PC-3 (cell line): ENCODE measurements around the gene ISY1. TPM values are rescaled to one million over a fixed set of nuclear protein-coding genes. Genes with fewer than 3 reads are reported as not detected.
"Not testable (repeated sequence)": the region's sequence is repeated elsewhere in the genome, so short reads cannot be mapped to it uniquely, and the experiment has no call there.

ENCODE experiments used
- ATAC-seq: fragments of 200-7000 bp; cut with Tn5 transposase; 2 replicates; pipeline ENCODE4 v1.9.1; 2020; ENCODE audit warnings: mild to moderate bottlenecking, moderate library complexity
- BruUV-seq: library from RNA; stranded (reverse); fragments of 400-500 nt; replicated peaks from 2 replicates; lab custom pipeline; 2021; lab: Mats Ljungman, UMichigan
- CTCF ChIA-PET: fragments of 300-600 bp; sonication (Branson Sonifier 250); formaldehyde crosslinking; loops from one replicate; lab custom pipeline; 2022; ENCODE audit warnings: antibody characterized with exemption; lab: Charles Lee
- POLR2A ChIA-PET: fragments of 300-600 bp; sonication (Branson Sonifier 250); formaldehyde crosslinking; loops from one replicate; lab custom pipeline; 2022; ENCODE audit warnings: antibody characterized with exemption; ENCODE audit not compliant: unreplicated experiment; lab: Charles Lee
- DNase-seq: peaks from one replicate; pipeline ENCODE4 v3.0.0-alpha.2; 2015
- H2AFZ ChIP-seq: fragments of 300-600 bp; sonication (generic); 2 replicates; pipeline ENCODE4 v1.6.0; 2016; ENCODE audit warnings: antibody characterized with exemption, low read length
- H3F3A ChIP-seq: fragments of 300-600 bp; sonication (generic); one replicate; pipeline ENCODE4 v1.6.0; 2017; ENCODE audit warnings: antibody characterized with exemption, low read length, control low read depth, mild to moderate bottlenecking; ENCODE audit not compliant: unreplicated experiment
- H3K27ac ChIP-seq: fragments of 300-600 bp; sonication (generic); 2 replicates; pipeline ENCODE4 v1.5.1; 2016; ENCODE audit warnings: mild to moderate bottlenecking, low read length
- H3K27me3 ChIP-seq: fragments of 300-600 bp; sonication (generic); 2 replicates; pipeline ENCODE4 v1.6.1; 2016; ENCODE audit warnings: low read length, mixed read lengths
- H3K36me3 ChIP-seq: fragments of 300-600 bp; sonication (generic); 2 replicates; pipeline ENCODE4 v1.6.1; 2016; ENCODE audit warnings: low read depth, mixed run types, low read length, mixed read lengths
- H3K4me1 ChIP-seq: fragments of 300-600 bp; sonication (generic); 2 replicates; pipeline ENCODE4 v1.5.1; 2016; ENCODE audit warnings: low read length; ENCODE audit not compliant: insufficient read depth
- H3K4me2 ChIP-seq: fragments of 300-600 bp; sonication (generic); 2 replicates; pipeline ENCODE4 v1.6.0; 2016; ENCODE audit warnings: low read length
- H3K4me3 ChIP-seq: fragments of 300-600 bp; sonication (generic); 2 replicates; pipeline ENCODE4 v1.5.1; 2016; ENCODE audit warnings: mild to moderate bottlenecking, low read length, mixed read lengths
- H3K79me2 ChIP-seq: fragments of 300-600 bp; sonication (generic); 2 replicates; pipeline ENCODE4 v1.6.1; 2017; ENCODE audit warnings: low read length, mixed read lengths
- H3K9ac ChIP-seq: fragments of 300-600 bp; sonication (generic); 2 replicates; pipeline ENCODE4 v1.6.0; 2016; ENCODE audit warnings: mild to moderate bottlenecking, low read length
- H3K9me2 ChIP-seq: fragments of 300-600 bp; sonication (generic); replicated peaks from 2 replicates; pipeline ENCODE4 v1.6.1; 2016; ENCODE audit warnings: mixed run types, low read length, mixed read lengths
- H3K9me3 ChIP-seq: fragments of 300-600 bp; sonication (generic); 2 replicates; pipeline ENCODE4 v1.6.1; 2016; ENCODE audit warnings: low read length, mixed read lengths
- H4K20me1 ChIP-seq: fragments of 300-600 bp; sonication (generic); 2 replicates; pipeline ENCODE4 v1.6.1; 2016; ENCODE audit warnings: low read length, mixed read lengths
- EZH2 ChIP-seq: fragments of 300-600 bp; sonication (generic); IDR thresholded peaks from one replicate; pipeline ENCODE4 v1.6.1; 2017; ENCODE audit warnings: antibody characterized with exemption, mild to moderate bottlenecking, low read length; ENCODE audit not compliant: unreplicated experiment
- EZH2phosphoT487 ChIP-seq: fragments of 300-600 bp; sonication (generic); IDR thresholded peaks from 2 replicates; pipeline ENCODE4 v1.6.1; 2018; ENCODE audit warnings: mild to moderate bottlenecking, antibody characterized with exemption, low read length, borderline replicate concordance
- intact Hi-C: fragments of 100-400 bp; cut with micrococcal nuclease; formaldehyde crosslinking; loops from 2 replicates; pipeline ENCODE4 v1.9.0; 2023
- total RNA-seq: library from RNA; depleted of rRNA; stranded (reverse); fragments of >200 nt; gene quantifications from 2 replicates; pipeline ENCODE4 v1.2.3, GENCODE V29; 2014
- TF ChIP-seq, protein P1 (sequence below): fragments of 300-600 bp; sonication (generic); conservative IDR thresholded peaks from 2 replicates; pipeline ENCODE4 v1.5.1; 2017; ENCODE audit warnings: antibody characterized with exemption, low read depth, mild to moderate bottlenecking, low read length

Gene ISY1
- total RNA-seq, 1 experiment from 2014 or later = 18.1 TPM

DNA sequence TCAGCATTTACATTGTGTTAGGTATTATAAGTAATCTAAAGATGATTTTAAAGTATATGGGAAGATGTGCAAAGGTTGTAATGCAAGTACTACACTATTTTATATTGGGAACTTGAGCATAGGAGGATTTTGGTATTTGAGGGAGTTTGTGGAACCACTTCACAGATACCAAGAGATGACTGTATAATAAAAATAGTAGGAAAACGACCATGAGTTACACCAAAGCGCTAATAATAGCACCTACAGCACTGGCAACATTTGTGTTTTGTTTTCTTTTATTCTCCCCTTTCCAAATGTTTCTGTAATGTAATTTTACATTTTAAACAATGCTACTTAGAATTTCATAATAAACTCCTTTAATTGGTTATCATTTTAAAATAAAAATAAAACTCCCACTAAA lies 12.3 kb upstream of the ISY1 start:
- intact Hi-C loops = no loop called here
- H3K27ac ChIP-seq = no peak overlapping the region
- TF ChIP-seq EZH2phosphoT487 (no peak), EZH2 (no peak)
- TF ChIP-seq, protein P1, sequence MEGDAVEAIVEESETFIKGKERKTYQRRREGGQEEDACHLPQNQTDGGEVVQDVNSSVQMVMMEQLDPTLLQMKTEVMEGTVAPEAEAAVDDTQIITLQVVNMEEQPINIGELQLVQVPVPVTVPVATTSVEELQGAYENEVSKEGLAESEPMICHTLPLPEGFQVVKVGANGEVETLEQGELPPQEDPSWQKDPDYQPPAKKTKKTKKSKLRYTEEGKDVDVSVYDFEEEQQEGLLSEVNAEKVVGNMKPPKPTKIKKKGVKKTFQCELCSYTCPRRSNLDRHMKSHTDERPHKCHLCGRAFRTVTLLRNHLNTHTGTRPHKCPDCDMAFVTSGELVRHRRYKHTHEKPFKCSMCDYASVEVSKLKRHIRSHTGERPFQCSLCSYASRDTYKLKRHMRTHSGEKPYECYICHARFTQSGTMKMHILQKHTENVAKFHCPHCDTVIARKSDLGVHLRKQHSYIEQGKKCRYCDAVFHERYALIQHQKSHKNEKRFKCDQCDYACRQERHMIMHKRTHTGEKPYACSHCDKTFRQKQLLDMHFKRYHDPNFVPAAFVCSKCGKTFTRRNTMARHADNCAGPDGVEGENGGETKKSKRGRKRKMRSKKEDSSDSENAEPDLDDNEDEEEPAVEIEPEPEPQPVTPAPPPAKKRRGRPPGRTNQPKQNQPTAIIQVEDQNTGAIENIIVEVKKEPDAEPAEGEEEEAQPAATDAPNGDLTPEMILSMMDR = no peak

DNA sequence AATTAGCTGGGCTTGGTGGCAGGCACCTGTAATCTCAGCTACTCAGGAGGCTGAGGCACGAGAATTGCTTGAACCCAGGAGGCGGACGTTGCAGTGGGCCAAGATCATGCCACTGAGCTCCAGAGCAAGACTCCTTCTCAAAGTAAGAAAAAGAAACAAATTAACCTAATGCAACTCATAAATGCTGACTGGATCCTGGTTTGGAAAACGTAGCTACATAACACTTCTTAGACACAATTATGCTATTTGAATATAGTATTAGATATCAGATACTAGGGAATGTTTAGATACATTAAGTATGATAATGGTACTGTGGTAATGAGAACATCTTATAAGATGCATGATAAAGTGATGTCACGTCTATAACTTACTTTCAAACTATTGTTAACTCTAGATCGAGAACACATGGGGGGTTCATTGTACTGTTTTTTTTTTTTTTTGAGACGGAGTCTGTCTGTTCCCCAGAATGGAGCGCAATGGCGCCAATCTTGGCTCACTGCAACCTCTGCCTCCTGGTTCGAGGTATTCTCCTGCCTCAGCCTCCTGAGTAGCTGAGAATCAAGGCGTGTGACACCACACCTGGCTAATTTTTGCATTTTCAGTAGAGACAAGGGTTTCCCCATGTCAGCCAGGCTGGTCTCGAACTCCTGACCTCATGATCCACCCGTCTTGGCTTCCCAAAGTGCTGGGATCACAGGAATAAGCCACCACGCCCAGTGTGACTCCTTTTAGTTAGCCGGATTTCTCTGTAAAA lies 5.9 kb upstream of the ISY1 start:
- Histone ChIP-seq H4K20me1 (peaks cover 12% of the 10 kb centered on the region), H3K4me1 (peaks cover 8% of the 10 kb centered on the region; the same call in 1 of the 2 replicates), H3K9ac (no peak overlapping the region), H3K27me3 (no peaks in the 10 kb centered on the region), H3K27ac (no peak overlapping the region), H3K4me2 (no peak overlapping the region), H3K36me3 (peaks cover 38% of the 10 kb centered on the region), H2AFZ (no peak overlapping the region), H3K4me3 (no peak overlapping the region), H3K9me2 (no peaks in the 10 kb centered on the region), H3F3A (peaks cover 10% of the 10 kb centered on the region), H3K9me3 (no peaks in the 10 kb centered on the region), H3K79me2 (peaks cover 29% of the 10 kb centered on the region)
- DNase-seq (no peak), ATAC-seq (no peak)
- POLR2A ChIA-PET = no interaction called here
- CTCF ChIA-PET = no interaction called here
- TF ChIP-seq, protein P1 = no peak
- no peak for TF ChIP-seq EZH2
- TF ChIP-seq EZH2phosphoT487 = no peak
- intact Hi-C loops = no loop called here
- no TSS peak for BruUV-seq

More for the DNA sequence above, 12.3 kb upstream of the ISY1 start:
- no peaks in the 10 kb centered on the region for H3K9me3 ChIP-seq
- ATAC-seq (no peak), DNase-seq (no peak)
- peaks cover 50% of the 10 kb centered on the region for H3K36me3 ChIP-seq
- H3K4me1 ChIP-seq = no peaks in the 10 kb centered on the region
- no peaks in the 10 kb centered on the region for H3K9me2 ChIP-seq
- CTCF ChIA-PET = no interaction called here
- H3K4me2 ChIP-seq = no peak overlapping the region
- no peak overlapping the region for H2AFZ ChIP-seq
- BruUV-seq = no TSS peak
- no peaks in the 10 kb centered on the region for H3K27me3 ChIP-seq
- H3K4me3 ChIP-seq = no peak overlapping the region
- POLR2A ChIA-PET = no interaction called here
- H3K79me2 ChIP-seq = peaks cover 88% of the 10 kb centered on the region
- peaks cover 63% of the 10 kb centered on the region for H4K20me1 ChIP-seq
- no peak overlapping the region for H3K9ac ChIP-seq
- H3F3A ChIP-seq = peaks cover 6% of the 10 kb centered on the region

DNA sequence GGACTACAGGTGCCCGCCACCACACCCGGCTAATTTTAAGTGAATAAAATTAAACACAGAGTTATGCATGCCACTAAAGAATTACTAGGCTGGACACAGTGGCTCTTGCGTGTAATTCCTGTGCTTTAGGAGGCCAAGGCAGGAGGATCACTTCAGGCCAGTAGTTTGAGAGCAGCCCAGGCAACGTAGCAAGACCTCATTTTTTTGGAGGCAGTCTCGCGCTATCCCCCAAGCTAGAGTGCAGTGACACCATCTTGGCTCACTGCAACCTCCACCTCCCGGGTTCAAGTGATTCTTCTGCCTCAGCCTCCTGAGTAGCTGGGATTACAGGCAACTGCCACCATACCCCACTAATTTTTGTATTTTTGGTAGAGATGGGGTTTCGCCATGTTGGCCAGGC lies 4.7 kb upstream of the ISY1 start:
- not testable (repeated sequence) for H3K9me3 ChIP-seq

More for the DNA sequence above, 4.7 kb upstream of the ISY1 start:
- ATAC-seq, H2AFZ ChIP-seq, H3K27me3 ChIP-seq, H3K9me2 ChIP-seq, intact Hi-C loops, POLR2A ChIA-PET, H3K9ac ChIP-seq, DNase-seq, H3K4me2 ChIP-seq, H3K4me3 ChIP-seq, CTCF ChIA-PET, H3K4me1 ChIP-seq, H3F3A ChIP-seq, H3K27ac ChIP-seq, H4K20me1 ChIP-seq, BruUV-seq: not testable (repeated sequence)
- Histone ChIP-seq H3K36me3 (peaks cover 27% of the 10 kb centered on the region), H3K79me2 (peaks cover 18% of the 10 kb centered on the region)
